Fibroblast of peridontal ligament (primary cell): Measurements from ENCODE around the gene KLHL36.
"Not testable (repeated sequence)": the region's sequence is repeated elsewhere in the genome, so short reads cannot be mapped to it uniquely, and the experiment has no call there.

Source experiments
- DNase-seq: peaks from one replicate; pipeline ENCODE4 v3.0.0-alpha.2; 2010; ENCODE audit errors: extremely low read depth

Gene KLHL36

DNA sequence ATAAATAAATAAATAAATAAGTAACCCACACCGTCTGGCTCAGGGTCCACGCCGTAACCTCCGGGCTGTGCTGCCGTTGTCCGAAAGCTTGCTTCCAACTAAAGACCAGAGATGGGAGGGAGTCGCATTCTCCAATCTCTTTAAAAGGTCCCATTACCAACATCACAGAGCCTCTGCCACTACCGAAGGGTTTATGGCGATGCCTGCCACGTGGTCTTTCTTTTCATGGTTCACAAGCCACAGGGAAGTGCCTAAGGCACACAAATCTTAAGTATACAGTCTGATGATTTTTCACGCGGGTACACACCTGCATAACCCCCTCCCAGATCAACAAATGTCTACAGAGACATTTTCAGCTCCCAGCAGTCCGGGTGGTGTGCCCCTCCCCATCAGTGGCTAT is 31.8 kb upstream of the KLHL36 start:
- DNase-seq, result peak; percentile 34

DNA sequence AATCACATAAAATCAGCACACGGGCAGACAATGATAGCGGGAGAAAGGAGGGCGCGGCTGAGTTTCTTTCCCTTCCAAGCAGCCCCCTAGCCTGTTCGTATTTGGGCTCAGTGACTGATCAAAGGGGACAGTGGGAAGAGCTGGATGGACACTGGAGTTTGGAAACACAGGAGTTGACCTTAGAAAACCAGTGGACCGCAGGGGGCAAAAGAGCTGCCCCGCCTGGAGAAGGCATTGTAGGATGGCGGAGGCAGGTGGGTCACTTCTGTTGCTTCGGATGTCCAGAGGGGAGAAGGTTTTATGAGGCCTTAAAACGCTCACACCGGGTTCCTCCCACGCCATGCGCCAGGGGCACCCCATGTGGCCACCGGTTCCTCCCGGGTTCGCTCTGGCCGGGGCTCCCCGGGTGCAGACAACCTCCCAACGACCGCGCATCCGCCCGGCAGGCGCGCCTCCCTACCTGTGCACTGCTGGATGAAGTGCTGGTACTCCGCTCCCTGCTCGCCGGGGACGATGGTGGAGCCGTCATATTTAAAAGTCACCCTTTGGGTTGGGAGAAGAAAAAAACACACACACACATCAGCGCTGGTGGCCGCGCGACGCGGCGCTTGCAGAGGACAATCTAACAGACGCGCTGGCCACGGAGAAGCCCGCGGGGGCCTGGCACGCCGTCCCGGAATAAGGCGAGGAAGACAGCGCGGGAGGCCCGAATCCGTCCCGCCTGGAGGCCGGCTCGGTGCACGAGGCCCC is 31.1 kb upstream of the KLHL36 start:
- peak; percentile 17 for DNase-seq

DNA sequence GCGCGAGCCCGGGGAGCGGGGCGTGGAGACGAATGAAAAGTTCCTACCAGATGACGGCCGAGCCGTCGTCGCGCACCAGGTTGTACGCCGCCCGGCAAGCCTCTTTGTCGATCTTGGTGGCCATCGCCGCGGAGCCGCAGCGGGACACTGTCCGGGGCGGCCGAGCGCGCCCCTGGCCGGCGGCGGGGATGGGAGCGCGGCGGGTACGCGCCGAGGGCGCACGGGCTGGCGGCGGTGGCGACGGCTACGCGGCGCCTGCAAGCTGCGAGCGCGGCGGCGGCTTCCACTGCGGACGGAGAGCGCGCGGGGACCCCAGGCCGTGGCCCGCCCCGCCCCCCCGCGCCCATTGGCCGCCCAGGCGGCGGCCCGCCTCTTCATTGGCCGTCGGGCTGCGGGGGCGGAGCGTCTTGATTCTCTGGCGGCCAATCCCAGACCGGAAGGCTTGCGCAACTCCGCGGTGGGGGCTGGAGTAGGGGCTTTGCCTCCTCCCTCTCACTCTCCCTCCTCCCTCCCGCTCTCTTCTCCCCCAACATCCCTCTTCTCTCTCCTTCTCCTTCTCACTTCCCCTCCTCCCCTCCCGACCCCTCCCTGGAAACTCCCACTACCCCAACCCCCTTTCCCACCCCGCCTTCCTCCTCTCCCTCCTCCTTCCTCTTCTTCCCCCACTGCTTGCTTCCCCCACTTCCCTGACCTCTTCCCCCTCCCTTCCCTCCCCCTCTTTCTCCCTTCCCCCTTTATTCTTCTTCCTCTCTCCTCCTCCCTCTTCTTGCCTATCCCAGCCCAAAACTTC is 30.3 kb upstream of the KLHL36 start, which contains the start of gene COTL1:
Gene COTL1, minus strand, starts transcription at position 288 of the 790 bp plus-strand sequence. Its CDS starts 164 bp downstream, at position 124.
- peak; percentile 97 for DNase-seq

DNA sequence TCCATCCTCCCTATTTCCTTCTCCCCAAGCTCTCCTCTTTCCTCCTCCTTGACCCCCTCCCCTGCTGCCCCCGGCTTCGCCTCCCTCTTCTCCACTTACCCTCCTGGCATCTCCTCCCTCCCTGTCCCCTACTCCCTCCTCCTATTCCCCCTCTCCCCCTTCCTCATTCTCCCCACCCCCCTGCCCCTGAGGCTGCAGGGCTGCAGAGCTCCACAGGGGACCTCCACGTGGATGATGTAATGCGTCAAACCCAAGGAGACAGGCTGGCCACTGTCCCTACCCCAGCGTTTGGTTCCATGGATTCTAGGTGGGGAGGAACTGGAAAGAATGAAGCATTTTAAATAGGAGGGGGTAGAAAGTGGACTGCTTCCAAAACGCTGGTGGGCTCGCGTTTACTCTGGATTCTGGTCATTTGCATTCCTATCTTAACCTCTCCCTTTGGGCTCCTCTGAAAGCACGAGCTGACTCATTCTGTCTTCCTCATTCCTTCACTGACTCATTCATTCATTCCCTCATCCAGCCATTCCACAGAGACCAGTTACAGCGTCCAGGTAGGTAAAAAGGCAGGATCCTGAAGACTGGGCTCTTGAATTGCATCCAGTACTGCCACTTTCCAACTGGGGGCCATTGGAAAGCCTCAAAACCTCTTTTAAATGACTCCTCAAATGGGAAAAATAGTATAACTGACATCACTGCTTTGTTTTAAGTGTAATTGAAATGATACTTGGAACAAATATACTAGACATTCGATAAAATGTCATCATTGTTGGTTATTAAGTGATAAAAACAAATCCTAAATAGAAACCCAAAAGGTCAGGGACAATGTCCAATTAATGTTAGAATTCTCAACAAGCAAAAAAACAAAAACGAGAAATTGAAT is 29.5 kb upstream of the KLHL36 start:
- DNase-seq, result peak; percentile 96

DNA sequence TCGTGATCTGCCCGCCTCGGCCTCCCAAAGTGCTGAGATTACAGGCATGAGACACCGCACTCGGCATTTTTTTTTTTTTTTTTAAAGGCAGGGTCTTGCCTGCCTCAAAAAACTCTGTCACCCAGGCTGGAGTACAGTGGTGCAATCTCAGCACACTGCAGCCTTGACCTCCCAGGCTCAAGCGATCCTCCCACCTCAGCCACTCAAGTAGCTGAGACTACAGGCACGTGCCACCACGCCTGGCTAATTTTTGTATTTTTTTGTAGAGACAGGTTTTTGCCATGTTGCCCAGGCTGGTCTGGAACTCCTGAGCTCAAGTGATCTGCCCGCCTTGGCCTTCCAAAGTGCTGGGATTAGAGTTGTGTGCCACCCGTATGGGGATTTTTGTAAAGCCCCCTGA is 27.4 kb upstream of the KLHL36 start:
- DNase-seq, result not testable (repeated sequence)

DNA sequence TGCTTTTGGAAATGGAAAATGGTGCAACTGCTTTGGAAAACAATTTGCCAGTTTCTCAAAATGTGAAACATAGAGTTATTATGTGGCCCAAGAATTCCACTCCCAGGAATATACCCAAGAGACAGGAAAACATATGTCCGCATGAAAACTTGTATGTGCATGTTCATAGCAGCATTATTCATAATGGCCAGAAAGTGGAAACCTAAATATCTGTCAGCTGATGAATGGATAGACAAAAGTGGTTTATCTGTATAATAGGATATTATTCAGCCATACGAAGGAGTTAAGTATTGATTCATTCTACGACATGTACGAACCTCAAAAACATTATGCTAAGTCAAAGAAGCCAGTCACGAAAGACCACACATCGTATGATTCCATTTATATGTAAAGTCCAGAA is 22.8 kb upstream of the KLHL36 start:
- no peak for DNase-seq

DNA sequence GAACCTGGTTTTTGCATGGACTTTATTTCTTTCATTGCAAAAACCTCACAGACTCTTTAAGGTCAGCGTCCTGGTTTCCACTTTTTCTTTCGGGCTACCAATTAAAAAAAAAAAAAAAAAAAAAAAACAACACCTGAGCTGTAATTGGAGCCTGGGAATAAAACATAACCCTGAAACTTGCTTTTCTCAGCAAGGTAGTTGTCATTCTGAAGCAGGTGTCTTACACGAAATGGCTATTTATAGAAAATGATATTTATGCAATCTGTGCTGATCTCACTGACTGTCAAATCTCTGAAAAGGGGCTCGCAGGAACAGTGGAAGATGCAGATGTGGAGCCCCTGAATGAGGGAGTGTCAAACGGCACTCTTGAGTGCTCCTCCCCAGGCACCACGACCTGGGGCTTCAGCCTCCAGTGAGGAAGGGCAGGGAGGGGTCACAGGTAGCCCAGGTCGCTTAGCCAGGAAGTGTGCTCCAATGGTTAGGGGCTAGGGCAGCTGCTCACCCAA is 20.0 kb upstream of the KLHL36 start:
- DNase-seq, result no peak

DNA sequence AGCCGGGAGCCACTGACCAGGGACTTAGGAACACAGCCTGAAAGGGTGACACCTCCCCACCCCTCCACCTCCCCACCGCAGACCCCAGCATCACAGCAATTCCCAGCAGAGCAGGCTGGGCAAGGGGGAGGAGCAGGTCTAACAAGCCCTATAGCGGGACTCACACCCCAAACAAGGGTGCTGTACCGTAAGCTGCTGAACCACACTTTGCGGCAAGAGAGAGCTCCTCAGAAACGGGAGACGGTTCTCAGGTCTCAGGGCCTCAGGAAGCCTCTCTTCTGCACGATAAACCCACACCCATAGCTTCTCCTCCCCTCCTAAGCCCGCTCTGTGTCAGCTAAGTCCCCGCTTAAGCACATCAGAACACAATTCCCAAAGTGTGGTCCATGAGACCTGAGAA is 18.7 kb upstream of the KLHL36 start:
- DNase-seq, result no peak

DNA sequence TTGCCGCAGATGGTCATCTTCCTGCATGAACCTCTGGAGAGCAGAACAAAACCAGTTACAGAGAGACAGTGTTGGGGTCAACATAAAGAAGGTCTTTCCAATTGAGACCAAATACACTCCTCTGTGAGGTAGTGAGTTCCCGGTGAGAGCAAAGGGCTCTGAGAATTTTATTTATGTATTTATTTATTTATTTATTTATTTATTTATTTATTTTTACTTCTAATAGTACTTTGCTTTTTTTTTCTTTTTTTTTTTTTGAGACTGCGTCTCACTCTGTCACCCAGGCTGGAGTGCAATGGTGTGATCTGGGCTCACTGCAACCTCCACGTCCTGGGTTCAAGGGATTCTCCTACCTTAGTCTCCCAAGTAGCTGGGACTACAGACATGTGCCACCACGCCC is 18.3 kb upstream of the KLHL36 start:
- no peak for DNase-seq

DNA sequence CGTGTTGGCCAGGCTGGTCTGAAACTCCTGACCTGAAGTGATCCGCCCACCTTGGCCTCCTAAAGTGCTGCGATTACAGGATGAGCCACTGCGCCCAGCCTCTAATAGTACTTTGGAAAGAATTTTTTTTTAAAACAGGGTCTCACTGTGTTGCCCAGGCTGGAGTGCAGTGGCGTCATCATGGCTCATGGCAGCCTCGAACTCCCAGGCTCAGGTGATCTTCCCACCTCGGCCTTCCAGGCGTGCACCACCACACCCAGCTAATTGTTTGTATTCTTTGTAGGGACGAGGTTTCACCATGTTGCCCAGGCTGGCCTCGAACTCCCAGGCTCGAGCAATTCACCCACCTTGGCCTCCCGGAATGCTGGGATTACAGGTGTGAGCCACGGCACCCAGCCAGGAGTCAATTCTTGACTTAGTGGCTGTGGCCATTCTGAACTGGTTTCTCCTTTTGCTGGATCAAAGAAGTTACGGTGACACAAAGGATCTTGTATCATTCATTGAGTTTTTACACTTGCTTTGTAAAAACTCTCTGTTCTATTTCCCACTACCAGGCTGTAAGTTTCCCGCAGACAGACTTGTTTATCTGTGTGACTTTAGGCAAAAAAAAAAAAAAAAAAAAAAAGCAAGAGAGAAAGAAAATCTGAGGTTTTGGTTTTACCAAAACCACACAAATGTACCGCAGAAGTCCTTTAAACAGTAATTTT is 17.7 kb upstream of the KLHL36 start:
- DNase-seq, result no peak

DNA sequence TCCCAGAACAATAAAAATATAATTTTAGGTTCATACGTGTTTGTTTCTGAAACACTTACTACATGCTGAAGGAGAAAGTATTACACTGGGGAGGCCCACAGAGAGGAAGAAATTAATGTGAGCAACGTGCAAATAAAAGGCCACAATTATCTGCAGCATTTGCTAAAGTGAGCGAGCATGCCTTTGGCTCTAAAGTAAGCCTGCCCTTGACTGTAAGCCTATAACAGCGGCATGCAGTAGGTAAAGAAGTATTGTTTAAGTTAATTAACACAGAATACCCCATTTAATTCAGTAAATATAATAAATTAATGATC is 17.2 kb upstream of the KLHL36 start:
- DNase-seq, result no peak

DNA sequence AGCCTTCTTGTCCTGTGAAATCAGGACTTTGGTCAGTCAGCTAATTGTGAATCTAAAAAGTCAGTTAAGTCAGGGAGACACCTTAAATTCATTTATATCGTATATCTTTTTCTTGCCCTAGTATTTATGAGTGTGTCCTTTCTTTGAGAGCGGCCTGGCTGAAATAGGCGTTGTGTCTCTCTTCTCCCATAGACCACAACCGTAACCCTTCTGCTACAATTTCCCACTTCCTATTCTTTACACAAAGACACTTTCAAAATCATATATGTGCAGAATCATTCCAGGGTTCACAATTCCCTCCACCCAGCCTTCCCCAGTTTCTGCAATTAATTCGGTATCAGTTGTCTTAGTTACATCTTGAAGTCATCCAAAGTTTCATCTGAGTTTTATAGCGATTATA is 16.4 kb upstream of the KLHL36 start:
- no peak for DNase-seq

DNA sequence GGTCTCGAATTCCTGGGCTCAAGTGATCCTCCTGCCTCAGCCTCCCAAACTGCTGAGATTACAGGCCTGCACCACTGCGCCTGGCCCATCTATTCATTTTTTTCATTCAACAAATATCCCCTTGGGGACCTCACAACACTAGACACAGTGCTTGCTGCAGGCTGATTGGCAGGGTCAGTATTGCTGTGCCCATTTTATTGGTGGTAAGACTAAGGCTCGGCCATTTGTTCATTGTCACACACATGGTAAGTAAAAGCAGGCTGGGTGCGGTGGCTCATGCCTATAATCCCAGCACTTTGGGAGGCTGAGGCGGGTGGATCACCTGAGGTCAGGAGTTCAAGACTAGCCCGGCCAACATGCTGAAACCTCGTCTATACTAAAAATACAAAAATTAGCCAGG is 15.4 kb upstream of the KLHL36 start:
- DNase-seq, result not testable (repeated sequence)

DNA sequence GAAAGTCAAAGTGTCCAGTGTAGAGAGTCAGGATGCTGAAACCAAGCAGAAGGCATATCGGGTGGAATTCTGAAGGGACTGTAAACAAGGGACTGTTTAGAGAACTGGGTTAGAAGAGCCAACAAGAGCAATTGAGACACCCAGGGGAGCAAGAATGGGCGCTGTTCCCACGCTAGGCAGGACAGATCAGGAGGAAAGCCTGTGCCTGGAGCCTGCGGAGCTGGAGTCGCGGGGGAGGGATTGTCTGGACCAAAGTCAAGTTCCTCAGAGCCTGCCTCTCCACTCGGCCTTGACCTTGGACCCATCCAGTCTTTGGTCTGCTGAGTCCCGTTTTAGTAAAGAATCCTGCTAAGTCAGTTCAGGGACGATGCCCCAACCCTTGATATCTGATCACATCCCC is 14.7 kb upstream of the KLHL36 start:
- DNase-seq, result peak; percentile 73

DNA sequence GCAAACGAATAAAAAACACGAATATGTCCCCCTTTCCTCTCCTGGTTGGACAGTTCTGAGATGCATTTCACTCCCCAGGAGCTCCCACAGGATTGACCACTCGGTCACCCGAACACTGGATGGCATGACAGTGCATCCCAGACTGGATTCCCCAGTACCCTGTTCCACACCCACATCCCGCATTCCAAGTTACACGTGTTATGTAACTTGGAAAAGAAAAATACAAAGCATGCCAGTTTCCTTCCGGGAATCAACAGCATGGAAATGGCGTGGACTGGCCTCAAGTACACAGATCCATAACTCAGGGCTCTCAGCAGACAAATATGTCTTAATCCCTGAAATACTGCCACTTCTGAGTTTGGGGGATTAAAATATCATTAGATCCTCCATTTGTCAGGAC is 12.6 kb upstream of the KLHL36 start:
- no peak for DNase-seq

DNA sequence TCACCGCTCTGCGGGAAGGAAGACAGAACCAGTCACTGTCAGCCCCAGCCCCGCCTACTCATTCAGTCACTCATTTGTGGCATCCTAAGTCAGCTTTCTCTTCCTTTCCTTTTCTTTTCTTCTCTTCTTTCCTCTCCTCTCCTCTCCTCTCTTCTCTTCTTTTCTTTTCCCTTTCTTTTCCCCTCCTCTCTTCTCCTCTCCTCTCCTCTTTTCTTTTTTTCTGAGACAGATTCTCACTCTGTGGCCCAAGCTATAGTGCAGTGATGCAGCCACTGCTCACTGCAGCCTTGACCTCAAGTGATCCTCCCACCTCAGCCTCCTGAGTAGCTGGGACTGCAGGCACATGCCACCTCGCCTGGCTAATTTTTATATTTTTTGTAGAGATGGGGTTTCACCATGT is 10.6 kb upstream of the KLHL36 start:
- DNase-seq, result no peak

DNA sequence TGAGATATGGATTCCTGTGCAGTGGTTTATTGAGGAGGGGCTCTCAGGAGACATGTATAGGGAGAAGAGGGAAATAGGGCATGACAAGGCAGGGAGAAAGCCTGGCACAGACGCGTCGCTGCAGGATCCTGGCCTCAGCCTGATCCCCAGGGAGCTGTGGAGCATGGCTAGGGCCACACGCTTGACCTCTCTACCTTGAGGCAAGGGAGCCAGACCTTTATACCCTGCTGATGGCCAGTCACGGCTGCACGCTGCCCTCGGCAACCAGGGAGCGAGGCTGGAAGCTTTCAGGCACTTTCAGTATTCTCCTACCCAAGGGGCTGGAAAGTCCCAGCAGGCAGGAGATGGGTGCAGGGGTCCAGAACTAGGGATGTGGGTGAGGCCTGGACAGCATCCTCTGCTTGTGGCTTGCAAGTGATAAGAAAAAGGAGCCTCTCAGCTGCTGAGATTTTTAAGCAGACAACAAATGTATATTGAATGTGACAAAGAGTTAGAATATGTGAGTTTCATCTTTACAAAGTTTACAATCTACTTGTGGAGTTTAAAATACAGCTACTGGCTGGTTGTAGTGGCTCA is 10.0 kb upstream of the KLHL36 start:
- no peak for DNase-seq

DNA sequence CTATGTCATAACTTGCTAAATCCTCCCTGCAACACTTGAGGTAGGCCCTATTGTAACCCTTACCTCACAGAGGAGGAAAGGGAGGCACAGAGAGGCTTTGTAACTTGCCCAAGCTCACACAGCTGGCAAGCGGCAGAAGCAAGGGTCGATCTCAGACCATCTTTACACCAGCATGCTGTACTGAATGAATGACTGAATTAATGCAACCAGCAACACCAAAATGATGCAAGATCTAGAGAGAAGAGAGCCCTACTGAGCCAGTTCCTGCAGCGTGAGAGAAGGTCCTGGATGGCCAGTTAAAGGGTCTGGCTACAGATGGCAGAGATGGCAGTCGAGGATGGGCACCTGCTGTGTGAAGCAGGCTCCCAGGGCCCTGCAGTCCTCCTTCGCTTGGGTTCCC is 8.2 kb upstream of the KLHL36 start:
- DNase-seq, result no peak

DNA sequence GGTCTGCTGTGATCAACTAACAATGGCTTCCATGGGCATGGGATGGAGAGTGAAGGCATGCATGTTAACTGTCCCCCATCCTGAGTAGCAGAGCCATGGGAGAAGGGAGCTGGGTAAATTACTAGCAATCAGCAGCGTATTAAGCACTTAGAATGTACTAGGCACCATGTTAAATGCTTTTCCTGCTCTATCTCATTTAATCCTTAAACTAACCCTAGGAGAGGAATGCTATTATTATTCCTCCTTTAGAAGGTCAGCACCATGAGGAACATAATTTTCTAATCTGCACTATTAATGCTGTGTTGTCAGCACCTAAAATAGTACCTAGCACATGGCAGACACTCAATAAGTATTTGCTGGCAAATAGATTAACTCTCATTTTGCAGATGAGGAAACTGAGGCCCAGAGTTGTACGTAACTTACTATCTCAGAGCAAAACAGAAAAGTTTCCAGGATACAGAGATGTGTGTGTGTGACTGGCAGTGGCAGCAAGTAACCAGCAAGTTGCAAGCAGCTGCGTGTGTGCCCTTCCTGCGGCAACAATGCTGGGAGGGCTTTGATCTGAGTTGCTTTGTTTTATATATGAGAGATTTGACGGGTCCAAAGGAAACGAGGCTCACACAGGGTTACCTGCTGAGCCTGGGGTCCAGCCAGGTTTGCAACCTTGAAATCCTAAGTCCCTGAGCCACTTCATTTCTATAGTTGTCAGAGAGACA is 6.5 kb upstream of the KLHL36 start:
- DNase-seq, result no peak

DNA sequence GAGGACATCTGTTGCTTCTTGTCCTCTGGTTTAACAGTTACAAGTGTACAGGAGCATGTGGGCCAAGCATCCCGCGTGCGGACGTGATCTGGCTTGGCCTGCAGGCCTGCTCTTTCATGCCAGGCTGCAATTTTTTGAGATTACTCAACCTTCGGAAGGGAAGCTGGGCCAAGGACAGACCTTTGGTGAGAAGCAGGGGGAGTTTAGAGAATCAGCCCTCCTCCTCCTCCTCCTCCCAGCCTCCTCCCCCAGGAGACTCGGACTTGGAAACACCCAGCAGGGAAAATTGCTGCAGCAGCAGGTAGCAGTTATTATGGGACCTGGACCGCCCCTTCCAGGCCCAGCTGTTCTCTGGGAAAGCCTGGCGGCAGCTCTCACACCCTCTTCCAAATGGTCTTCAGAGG is 5.1 kb upstream of the KLHL36 start:
- DNase-seq, result peak; percentile 94

DNA sequence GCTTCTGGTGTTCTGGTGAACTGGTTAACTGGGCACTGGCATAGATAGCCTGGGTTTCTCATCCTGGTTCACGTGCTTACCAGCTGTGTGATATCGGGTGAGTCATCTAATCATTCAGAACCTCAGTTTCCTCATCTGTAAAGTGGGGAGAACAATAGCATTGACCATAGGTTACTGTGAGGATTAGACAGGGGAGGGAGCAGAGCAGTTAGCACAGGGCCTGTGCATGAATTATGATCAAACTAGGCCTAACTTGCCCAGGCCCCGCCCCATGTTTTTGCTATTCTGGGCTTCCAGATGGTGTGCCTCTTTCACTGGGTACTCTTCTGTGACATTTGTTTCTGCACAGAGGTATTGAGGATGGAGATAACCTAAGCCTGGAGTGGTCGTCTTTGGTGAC is 4.6 kb upstream of the KLHL36 start:
- DNase-seq, result no peak
